ENCODE results near the gene GOLIM4. TPM values are rescaled to one million over a fixed set of nuclear protein-coding genes. Genes with fewer than 3 reads are reported as not detected.

Gene GOLIM4
- total RNA-seq, 1 donor from 2014 or later = 26.1 TPM

DNA sequence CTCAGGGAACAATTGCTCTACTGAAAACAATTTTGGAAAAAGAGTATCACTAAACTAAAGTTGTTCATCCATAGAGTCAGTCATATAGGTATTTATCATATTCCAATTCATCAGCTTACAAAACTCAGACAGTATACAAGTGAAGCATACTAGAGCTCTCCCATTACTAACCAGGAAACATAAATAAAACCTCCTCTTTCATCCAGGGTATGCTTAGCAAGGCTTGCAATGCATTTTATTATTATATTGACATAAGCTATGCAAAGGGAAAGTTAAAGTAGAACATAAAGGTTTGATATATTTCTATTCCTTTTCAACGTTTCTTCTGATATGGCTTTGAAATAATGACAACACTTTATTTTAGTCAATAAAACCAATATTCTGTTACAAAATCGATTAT is 106.7 kb downstream of the GOLIM4 start:
- Histone ChIP-seq H3K4me3 (ENCODE audit: low read depth, low read length) (no peak overlapping the region), H3K36me3 (ENCODE audit: control insufficient read depth, insufficient read depth, low read length) (no peaks in the 10 kb centered on the region), H3K27me3 (ENCODE audit: control insufficient read depth, insufficient read depth, low read length) (peaks cover 2% of the 10 kb centered on the region)
- TF ChIP-seq, protein P1, sequence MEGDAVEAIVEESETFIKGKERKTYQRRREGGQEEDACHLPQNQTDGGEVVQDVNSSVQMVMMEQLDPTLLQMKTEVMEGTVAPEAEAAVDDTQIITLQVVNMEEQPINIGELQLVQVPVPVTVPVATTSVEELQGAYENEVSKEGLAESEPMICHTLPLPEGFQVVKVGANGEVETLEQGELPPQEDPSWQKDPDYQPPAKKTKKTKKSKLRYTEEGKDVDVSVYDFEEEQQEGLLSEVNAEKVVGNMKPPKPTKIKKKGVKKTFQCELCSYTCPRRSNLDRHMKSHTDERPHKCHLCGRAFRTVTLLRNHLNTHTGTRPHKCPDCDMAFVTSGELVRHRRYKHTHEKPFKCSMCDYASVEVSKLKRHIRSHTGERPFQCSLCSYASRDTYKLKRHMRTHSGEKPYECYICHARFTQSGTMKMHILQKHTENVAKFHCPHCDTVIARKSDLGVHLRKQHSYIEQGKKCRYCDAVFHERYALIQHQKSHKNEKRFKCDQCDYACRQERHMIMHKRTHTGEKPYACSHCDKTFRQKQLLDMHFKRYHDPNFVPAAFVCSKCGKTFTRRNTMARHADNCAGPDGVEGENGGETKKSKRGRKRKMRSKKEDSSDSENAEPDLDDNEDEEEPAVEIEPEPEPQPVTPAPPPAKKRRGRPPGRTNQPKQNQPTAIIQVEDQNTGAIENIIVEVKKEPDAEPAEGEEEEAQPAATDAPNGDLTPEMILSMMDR (IDR thresholded peaks at IDR 0.05; ENCODE audit: insufficient read depth, low read length, severe bottlenecking) = no peak
- FAIRE-seq = no peak
- no peak for DNase-seq (ENCODE audit: low read depth)

DNA sequence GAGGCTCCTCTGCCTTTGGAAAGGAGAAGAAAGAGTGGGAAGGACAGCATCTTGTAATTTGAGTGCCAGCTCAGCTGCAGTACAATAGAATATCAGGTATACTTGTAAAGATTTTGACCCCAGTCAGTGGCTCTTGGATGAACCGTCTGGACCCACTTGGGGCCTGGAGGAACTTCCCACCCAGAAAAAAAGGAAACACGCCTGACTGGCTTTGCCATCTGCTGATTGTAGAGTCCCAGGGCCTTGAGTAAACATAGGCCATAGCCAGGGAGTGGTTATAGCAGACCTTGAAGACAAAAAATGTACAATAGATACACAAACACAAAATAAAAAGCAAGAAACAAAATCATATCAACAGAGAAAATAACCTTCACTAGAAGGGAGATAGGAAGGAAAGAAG is 112.1 kb downstream of the GOLIM4 start:
- FAIRE-seq = no peak
- DNase-seq (ENCODE audit: low read depth) = no peak
- TF ChIP-seq, protein P1 (IDR thresholded peaks at IDR 0.05; ENCODE audit: insufficient read depth, low read length, severe bottlenecking) = no peak
- Histone ChIP-seq H3K36me3 (ENCODE audit: control insufficient read depth, insufficient read depth, low read length) (no peaks in the 10 kb centered on the region), H3K4me3 (ENCODE audit: low read depth, low read length) (no peak overlapping the region), H3K27me3 (ENCODE audit: control insufficient read depth, insufficient read depth, low read length) (no peaks in the 10 kb centered on the region)

DNA sequence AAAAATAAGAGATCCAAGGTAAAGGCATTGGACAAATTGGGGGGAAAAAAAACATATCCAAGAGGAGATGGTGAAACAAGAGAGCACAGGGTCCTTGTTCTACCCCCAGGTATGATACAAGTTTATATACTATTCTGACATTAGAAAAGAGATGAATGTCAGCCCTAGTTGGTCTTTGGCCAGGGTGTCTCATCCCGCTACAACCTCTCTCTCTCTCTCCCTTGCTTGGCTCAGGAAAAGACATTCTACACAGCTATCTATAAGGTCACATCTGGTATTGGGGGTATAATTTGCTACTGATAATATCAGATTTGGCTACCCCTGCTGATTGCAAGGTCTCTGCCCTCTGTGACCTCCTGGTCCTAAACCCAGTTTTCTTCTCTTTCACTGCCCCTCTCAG is 117.2 kb downstream of the GOLIM4 start:
- Histone ChIP-seq H3K27me3 (ENCODE audit: control insufficient read depth, insufficient read depth, low read length) (no peaks in the 10 kb centered on the region), H3K36me3 (ENCODE audit: control insufficient read depth, insufficient read depth, low read length) (no peaks in the 10 kb centered on the region), H3K4me3 (ENCODE audit: low read depth, low read length) (no peak overlapping the region)
- DNase-seq (ENCODE audit: low read depth) (no peak), FAIRE-seq (no peak)
- TF ChIP-seq, protein P1 (IDR thresholded peaks at IDR 0.05; ENCODE audit: insufficient read depth, low read length, severe bottlenecking) = no peak

DNA sequence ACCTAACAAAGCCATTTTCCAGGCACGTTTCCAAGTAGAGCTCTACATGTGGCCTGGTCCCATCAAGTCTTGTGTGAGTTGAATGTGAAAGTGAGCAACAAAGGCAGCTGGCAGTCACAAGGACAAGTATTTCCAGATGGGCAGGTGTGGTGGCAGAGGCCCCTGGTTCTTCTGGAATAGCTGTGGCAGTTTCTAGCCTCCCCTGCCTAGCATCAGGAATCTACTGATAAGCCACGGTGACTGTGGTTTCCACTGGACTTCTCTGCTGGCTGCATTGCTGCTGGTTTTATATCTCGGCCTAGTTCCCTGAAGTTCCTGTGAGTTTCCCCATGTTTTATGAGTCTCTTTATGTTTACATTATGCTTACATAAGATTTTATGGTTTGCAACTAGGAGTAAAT is 117.7 kb downstream of the GOLIM4 start:
- TF ChIP-seq, protein P1 (IDR thresholded peaks at IDR 0.05; ENCODE audit: insufficient read depth, low read length, severe bottlenecking) = no peak
- no peak for DNase-seq (ENCODE audit: low read depth)
- Histone ChIP-seq H3K4me3 (ENCODE audit: low read depth, low read length) (no peak overlapping the region), H3K27me3 (ENCODE audit: control insufficient read depth, insufficient read depth, low read length) (no peaks in the 10 kb centered on the region), H3K36me3 (ENCODE audit: control insufficient read depth, insufficient read depth, low read length) (no peaks in the 10 kb centered on the region)
- FAIRE-seq = no peak

DNA sequence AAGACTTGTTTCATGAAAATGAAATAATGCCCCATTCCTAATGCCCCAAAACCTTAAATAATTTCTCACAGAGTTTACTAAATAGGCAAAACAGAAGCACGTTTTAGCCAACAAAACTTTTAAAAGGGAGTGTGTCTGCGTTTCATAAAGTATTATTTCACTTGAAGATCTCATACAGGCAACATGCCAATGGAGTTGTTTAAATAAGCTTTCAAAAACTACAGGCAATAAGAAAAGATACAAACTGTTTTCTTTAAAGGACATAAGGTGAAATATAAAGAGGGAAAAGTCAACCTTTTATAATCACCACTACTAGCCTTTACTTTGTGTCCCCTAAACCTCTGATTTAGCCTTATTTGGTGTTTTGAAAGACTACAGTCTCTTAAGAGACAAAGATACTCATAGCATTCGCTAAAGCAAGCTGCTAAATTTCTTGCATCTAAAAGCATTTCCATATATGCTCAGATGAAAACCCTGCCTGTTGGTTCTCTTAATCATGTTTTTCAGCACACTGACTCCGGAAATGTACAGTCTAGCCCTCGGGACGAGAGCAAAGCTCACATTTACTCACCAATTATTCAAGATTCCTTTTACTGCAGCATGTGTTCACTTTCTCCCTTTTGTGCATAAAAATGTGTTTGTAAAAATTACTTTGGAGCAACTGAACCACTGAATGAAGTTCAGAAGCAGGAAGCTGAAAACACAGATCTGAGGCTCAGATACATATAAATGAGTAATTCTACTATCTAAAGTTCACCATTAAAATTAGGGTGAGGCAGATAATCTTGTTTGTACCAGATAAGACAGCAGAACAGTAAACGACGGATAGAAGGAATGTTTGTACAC is 119.0 kb downstream of the GOLIM4 start:
- DNase-seq (ENCODE audit: low read depth) = no peak
- FAIRE-seq = no peak
- Histone ChIP-seq H3K4me3 (ENCODE audit: low read depth, low read length) (no peak overlapping the region), H3K27me3 (ENCODE audit: control insufficient read depth, insufficient read depth, low read length) (no peaks in the 10 kb centered on the region), H3K36me3 (ENCODE audit: control insufficient read depth, insufficient read depth, low read length) (no peaks in the 10 kb centered on the region)
- TF ChIP-seq, protein P1 (IDR thresholded peaks at IDR 0.05; ENCODE audit: insufficient read depth, low read length, severe bottlenecking) = no peak

DNA sequence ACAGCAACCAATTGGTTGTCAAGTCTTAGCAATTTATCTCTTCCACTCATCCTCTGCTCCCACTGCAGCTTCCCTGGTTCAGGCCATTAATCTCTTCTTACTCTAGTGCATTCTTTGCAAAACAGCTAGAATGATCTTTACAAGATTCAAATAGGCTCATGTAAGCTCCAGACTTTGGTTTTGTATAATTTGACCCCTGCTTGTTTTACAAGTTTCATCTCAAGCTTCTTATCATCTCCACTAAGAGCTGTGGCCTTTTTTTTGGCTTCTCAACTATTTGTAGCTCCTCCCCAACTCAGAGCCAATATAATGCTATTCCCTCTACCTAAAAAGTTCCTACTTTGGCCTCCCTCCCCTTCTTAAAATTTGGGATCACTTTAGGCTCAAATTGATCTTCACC is 121.8 kb downstream of the GOLIM4 start:
- no peak overlapping the region for H3K4me3 ChIP-seq (ENCODE audit: low read depth, low read length)
- TF ChIP-seq, protein P1 (IDR thresholded peaks at IDR 0.05; ENCODE audit: insufficient read depth, low read length, severe bottlenecking) = no peak
- H3K36me3 ChIP-seq (ENCODE audit: control insufficient read depth, insufficient read depth, low read length) = no peaks in the 10 kb centered on the region
- no peaks in the 10 kb centered on the region for H3K27me3 ChIP-seq (ENCODE audit: control insufficient read depth, insufficient read depth, low read length)
- FAIRE-seq (no peak), DNase-seq (ENCODE audit: low read depth) (no peak)
